Common myeloid progenitor, CD34-positive (primary cell): ENCODE results near the gene ATP2C2.

ENCODE experiments used
- CTCF ChIA-PET: fragments of 350-600 bp; sonication (Branson Sonifier 250); formaldehyde crosslinking; loops from one replicate; lab custom pipeline; 2021; ENCODE audit warnings: antibody characterized with exemption; lab: Charles Lee
- POLR2A ChIA-PET: fragments of 350-600 bp; sonication (Branson Sonifier 250); formaldehyde crosslinking; loops from one replicate; lab custom pipeline; 2021; ENCODE audit warnings: antibody characterized with exemption; lab: Charles Lee
- DNase-seq, 3 donors: peaks; one replicate each; pipeline versions ENCODE4 v3.0.0 to v3.0.0-alpha.2; 2013
- H3K27ac ChIP-seq, 2 experiments: 1 replicate in 1 of 2; 2 replicates in 1 of 2; pipeline ENCODE4 v1.7.0; 2013; ENCODE audit warnings: inconsistent platforms in 2 of 2, low read length in 2 of 2, mild to moderate bottlenecking in 2 of 2, low read depth in 1 of 2, moderate library complexity in 1 of 2; ENCODE audit not compliant: severe bottlenecking in 2 of 2, insufficient read depth in 1 of 2, poor library complexity in 1 of 2
- H3K27me3 ChIP-seq, 5 experiments: replicated peaks in 2 of 5; 1 replicate in 3 of 5; 2 replicates in 2 of 5; pipeline versions ENCODE4 v1.6.1 to v1.7.0; 2013; ENCODE audit warnings: low read length in 4 of 5, mild to moderate bottlenecking in 2 of 5, moderate library complexity in 2 of 5, inconsistent platforms in 1 of 5; ENCODE audit not compliant: insufficient read depth in 5 of 5, control insufficient read depth in 4 of 5
- H3K36me3 ChIP-seq, 4 experiments: 1 replicate in 2 of 4; 2 replicates in 2 of 4; pipeline versions ENCODE4 v1.6.1 to v1.7.0; 2013; ENCODE audit warnings: low read length in 3 of 4, control low read depth in 1 of 4, mild to moderate bottlenecking in 1 of 4; ENCODE audit not compliant: control insufficient read depth in 4 of 4, insufficient read depth in 4 of 4
- H3K4me1 ChIP-seq, 4 experiments: 1 replicate in 3 of 4; 2 replicates in 1 of 4; pipeline versions ENCODE4 v1.6.1 to v1.7.1; 2013; ENCODE audit warnings: low read length in 3 of 4, mild to moderate bottlenecking in 3 of 4, control low read depth in 1 of 4, inconsistent platforms in 1 of 4, moderate library complexity in 1 of 4; ENCODE audit not compliant: control insufficient read depth in 4 of 4, insufficient read depth in 4 of 4; ENCODE audit errors: control extremely low read depth in 1 of 4
- H3K4me3 ChIP-seq, 7 experiments: 1 replicate in 4 of 7; 2 replicates in 3 of 7; pipeline versions ENCODE4 v1.5.1 to v1.7.0; 2013; ENCODE audit warnings: mild to moderate bottlenecking in 7 of 7, low read length in 6 of 7, moderate library complexity in 6 of 7, inconsistent platforms in 2 of 7, low read depth in 2 of 7, control low read depth in 1 of 7; ENCODE audit not compliant: insufficient read depth in 4 of 7, control insufficient read depth in 1 of 7; ENCODE audit errors: extremely low read depth in 1 of 7
- H3K9me3 ChIP-seq, 5 experiments: 1 replicate in 4 of 5; 2 replicates in 1 of 5; pipeline versions ENCODE4 v1.6.1 to v1.7.1; 2013; ENCODE audit warnings: low read length in 4 of 5, mild to moderate bottlenecking in 2 of 5, inconsistent platforms in 1 of 5, low read depth in 1 of 5, moderate library complexity in 1 of 5; ENCODE audit not compliant: control insufficient read depth in 4 of 5, insufficient read depth in 2 of 5; ENCODE audit errors: control extremely low read depth in 1 of 5
- WGBS: methylation state at CpG from one replicate; pipeline ENCODE4 v1.1.5; 2013; ENCODE audit not compliant: insufficient coverage; 5-methylcytosine and 5-hydroxymethylcytosine counted together

Gene ATP2C2

DNA sequence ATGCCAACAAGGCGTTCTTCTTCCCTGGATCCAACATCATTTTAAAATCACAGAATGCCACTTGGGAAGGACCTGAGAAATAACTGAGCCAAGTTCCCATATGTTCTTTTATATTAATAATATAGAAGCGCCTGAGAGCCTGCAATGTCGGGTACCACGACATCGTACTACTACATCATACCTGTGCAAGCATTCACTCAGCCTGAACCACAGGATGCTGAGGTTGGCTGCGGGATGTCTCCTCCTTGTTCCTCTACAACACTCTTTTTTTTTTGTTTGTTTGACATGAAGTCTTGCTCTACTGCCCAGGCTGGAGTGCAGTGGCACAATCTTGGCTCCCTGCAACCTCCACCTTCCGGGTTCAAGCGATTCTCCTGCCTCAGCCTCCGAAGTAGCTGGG, 2.1 kb upstream of the ATP2C2 start:
- WGBS: 91% methylated on average over 8 of the region's 9 CpGs
- H3K27me3 ChIP-seq: peaks cover 9 to 56% (median 27%) of the 10 kb centered on the region in 5 experiments
- CTCF ChIA-PET: no interaction called here

DNA sequence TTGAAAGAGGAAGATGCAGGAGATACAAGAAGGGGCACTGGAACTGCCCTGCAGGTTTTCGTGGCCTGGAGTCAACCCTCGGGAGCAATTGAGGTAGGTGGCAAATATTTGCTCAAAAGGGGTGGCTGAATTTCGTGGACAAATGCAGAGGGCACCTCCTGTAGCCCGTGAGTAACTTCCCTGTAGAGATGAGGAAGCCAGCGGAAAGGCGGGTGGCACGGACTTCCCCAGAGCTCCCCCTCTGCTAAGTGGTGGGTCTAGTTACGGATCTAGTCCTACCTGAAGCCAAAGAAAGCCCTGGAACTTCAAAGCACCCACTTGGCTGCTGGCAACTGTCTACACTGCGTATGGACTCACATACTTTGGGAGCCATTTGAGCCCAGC, 1.0 kb upstream of the ATP2C2 start:
- Histone ChIP-seq H3K27me3 (peaks cover 9 to 66% (median 27%) of the 10 kb centered on the region in 5 experiments), H3K9me3 (no peaks in the 10 kb centered on the region), H3K4me3 (no peak overlapping the region), H3K4me1 (peaks cover 0 to 16% (median 7%) of the 10 kb centered on the region in 4 experiments), H3K27ac (no peak overlapping the region), H3K36me3 (no peaks in the 10 kb centered on the region)
- DNase-seq: peak in 2 of 3 donors; percentile 36 to 52
- ChIA-PET POLR2A (no interaction called here), CTCF (no interaction called here)
- 20% methylated on average over 7 of the region's 9 CpGs for WGBS

More for the DNA sequence above, 2.1 kb upstream of the ATP2C2 start:
- no peak overlapping the region for H3K4me3 ChIP-seq
- peaks cover 0 to 16% (median 7%) of the 10 kb centered on the region in 4 experiments for H3K4me1 ChIP-seq
- POLR2A ChIA-PET: no interaction called here
- DNase-seq: no peak
- no peak overlapping the region for H3K27ac ChIP-seq
- H3K9me3 ChIP-seq: no peaks in the 10 kb centered on the region
- H3K36me3 ChIP-seq: no peaks in the 10 kb centered on the region

DNA sequence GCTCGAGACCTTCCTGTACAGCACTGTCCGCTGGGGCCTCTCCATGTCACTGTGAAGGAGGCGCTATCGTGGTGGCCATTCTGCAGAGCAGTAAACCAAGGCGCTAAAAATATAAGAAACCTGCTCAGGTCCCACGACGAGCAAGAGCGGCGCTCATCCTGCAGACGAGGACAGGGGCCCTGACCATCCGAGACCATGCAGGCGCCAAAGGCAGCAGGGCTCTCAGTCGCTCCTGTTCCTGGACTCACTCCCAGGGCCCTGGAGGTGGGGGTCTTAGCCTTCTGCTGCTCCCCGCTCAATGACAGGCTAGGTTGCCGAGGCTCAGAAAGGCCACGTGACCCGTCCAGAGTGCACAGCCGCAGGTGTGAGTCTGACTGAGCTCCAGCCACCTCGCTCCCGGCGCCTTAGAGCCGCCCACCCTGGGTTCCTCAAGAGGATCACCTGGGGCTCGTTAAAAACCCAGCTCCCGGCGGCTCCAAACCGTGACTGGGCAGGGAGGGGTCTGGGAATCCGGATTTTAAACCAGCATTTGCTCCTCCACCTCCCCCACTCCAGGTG, 509 bp upstream of the ATP2C2 start:
- Histone ChIP-seq H3K27ac (no peak overlapping the region), H3K36me3 (no peaks in the 10 kb centered on the region), H3K4me1 (peaks cover 0 to 16% (median 7%) of the 10 kb centered on the region in 4 experiments), H3K27me3 (peaks cover 9 to 66% (median 27%) of the 10 kb centered on the region in 5 experiments), H3K4me3 (peak overlapping the region in 3 of 7 experiments; percentile 16 to 51 (median 32)), H3K9me3 (no peaks in the 10 kb centered on the region)
- DNase-seq: no peak
- WGBS: 27% methylated on average over 27 of the region's 27 CpGs
- CTCF ChIA-PET: no interaction called here
- POLR2A ChIA-PET: no interaction called here

- ChIA-PET POLR2A (no interaction called here), CTCF (interaction anchor here (1.2 kb wide), 1 partner anchor 92 kb away, joined by 3 read pairs; no protein-coding TSS in a partner anchor)
- WGBS: 70% methylated on average over 7 of the region's 7 CpGs
- H3K27ac ChIP-seq: no peak overlapping the region
- H3K4me1 ChIP-seq: peaks cover 0 to 16% (median 7%) of the 10 kb centered on the region in 4 experiments
- peaks cover 9 to 66% (median 28%) of the 10 kb centered on the region in 5 experiments for H3K27me3 ChIP-seq
- no peaks in the 10 kb centered on the region for H3K36me3 ChIP-seq
- DNase-seq: no peak
- H3K4me3 ChIP-seq: peak overlapping the region in 1 of 7 experiments; percentile 51
- no peaks in the 10 kb centered on the region for H3K9me3 ChIP-seq
Observed at GRCh38 chr16:84369105-84369504, 767 bp downstream of the ATP2C2 start.

- no peak for DNase-seq
- CTCF ChIA-PET: no interaction called here
Observed at GRCh38 chr16:84369938-84370627, 1.7 kb downstream of the ATP2C2 start.

DNA sequence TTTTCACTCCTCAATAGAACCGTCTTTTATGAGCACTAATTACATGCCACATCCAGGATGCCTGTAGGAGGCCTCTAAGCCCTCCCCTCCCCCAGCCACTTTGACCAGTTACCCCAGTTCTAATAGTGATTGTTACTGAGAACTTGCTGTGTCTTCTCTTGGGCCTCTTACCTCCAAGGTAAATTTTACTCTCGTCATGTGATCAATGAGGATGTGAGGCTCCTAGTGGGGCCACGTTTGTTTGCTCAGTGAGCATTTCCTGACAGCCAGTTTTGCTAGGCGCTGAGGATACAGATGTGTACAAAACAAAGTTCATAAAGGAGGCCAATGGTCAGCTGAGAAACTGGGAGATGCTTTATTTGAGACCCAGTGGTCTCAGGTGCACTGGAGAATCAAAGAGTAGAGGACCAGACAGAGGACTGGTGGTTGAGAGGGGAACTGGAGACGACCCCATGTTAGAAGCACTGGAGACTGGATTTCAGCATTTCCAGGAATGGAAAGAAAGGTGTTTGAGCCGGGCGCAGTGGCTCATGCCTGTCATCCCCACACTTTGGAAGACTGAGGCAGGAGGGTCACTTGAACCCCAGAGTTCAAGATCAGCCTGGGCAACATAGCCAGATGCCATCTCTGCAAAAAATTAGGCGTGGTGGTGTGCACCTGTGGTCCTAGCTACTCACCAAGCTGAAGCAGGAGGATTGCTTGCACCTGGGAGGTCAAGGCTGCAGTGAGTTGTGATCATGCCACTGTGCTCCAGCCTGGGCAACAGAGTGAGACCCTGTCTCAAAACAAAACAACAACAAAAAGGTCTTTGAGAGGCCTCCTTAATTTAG, 2.6 kb downstream of the ATP2C2 start:
- Histone ChIP-seq H3K27ac (no peak overlapping the region), H3K4me3 (no peak overlapping the region), H3K4me1 (peaks cover 0 to 16% (median 9%) of the 10 kb centered on the region in 4 experiments), H3K9me3 (no peaks in the 10 kb centered on the region), H3K36me3 (no peaks in the 10 kb centered on the region), H3K27me3 (peaks cover 9 to 66% (median 28%) of the 10 kb centered on the region in 5 experiments)
- 92% methylated on average over 7 of the region's 8 CpGs for WGBS
- DNase-seq: no peak
- ChIA-PET POLR2A (no interaction called here), CTCF (no interaction called here)

More at GRCh38 chr16:84369938-84370627, 1.7 kb downstream of the ATP2C2 start:
- H3K36me3 ChIP-seq: no peaks in the 10 kb centered on the region
- H3K4me3 ChIP-seq: no peak overlapping the region
- H3K9me3 ChIP-seq: no peaks in the 10 kb centered on the region
- H3K4me1 ChIP-seq: peaks cover 0 to 16% (median 7%) of the 10 kb centered on the region in 4 experiments
- peaks cover 9 to 66% (median 28%) of the 10 kb centered on the region in 5 experiments for H3K27me3 ChIP-seq
- H3K27ac ChIP-seq: no peak overlapping the region
- POLR2A ChIA-PET: no interaction called here
- WGBS: 51% methylated on average over 10 of the region's 11 CpGs
